Ishikawa (cell line): ENCODE data around the gene GDF3.

Experiments
- CEBPB ChIP-seq: IDR thresholded peaks from 2 replicates; pipeline ENCODE4 v1.6.1; 2012
- CREB1 ChIP-seq: IDR thresholded peaks from 2 replicates; pipeline ENCODE4 v1.6.1; 2012; ENCODE audit warnings: low read depth
- EGR1 ChIP-seq: IDR thresholded peaks from 2 replicates; pipeline ENCODE4 v1.6.1; 2012
- EP300 ChIP-seq: IDR thresholded peaks from 2 replicates; pipeline ENCODE4 v1.6.1; 2012; ENCODE audit warnings: borderline replicate concordance
- FOXM1 ChIP-seq: IDR thresholded peaks from 2 replicates; pipeline ENCODE4 v1.6.1; 2012; ENCODE audit warnings: low read depth, borderline replicate concordance
- NFIC ChIP-seq: IDR thresholded peaks from 2 replicates; pipeline ENCODE4 v1.6.1; 2012
- RAD21 ChIP-seq: IDR thresholded peaks from 2 replicates; pipeline ENCODE4 v1.6.1; 2012; ENCODE audit warnings: low read depth
- TAF1 ChIP-seq: IDR thresholded peaks from 2 replicates; pipeline ENCODE4 v1.6.1; 2012; ENCODE audit warnings: low read depth, mild to moderate bottlenecking
- TCF12 ChIP-seq: IDR thresholded peaks from 2 replicates; pipeline ENCODE4 v1.6.1; 2012; ENCODE audit warnings: low read depth
- TEAD4 ChIP-seq: IDR thresholded peaks from 2 replicates; pipeline ENCODE4 v1.6.1; 2012
- YY1 ChIP-seq: IDR thresholded peaks from 2 replicates; pipeline ENCODE4 v1.6.1; 2012; ENCODE audit warnings: low read depth
- ZBTB7A ChIP-seq: IDR thresholded peaks from 2 replicates; pipeline ENCODE4 v1.6.1; 2012; ENCODE audit warnings: low read depth
- TF ChIP-seq, protein P1 (sequence below): IDR thresholded peaks from 2 replicates; pipeline ENCODE4 v1.6.1; 2012
- TF ChIP-seq, protein P2 (sequence below): IDR thresholded peaks from 2 replicates; pipeline ENCODE4 v1.6.1; 2012; ENCODE audit warnings: low read depth, mild to moderate bottlenecking
- TF ChIP-seq, protein P3 (sequence below): IDR thresholded peaks from 2 replicates; pipeline ENCODE4 v1.6.1; 2012

GDF3 gene

DNA sequence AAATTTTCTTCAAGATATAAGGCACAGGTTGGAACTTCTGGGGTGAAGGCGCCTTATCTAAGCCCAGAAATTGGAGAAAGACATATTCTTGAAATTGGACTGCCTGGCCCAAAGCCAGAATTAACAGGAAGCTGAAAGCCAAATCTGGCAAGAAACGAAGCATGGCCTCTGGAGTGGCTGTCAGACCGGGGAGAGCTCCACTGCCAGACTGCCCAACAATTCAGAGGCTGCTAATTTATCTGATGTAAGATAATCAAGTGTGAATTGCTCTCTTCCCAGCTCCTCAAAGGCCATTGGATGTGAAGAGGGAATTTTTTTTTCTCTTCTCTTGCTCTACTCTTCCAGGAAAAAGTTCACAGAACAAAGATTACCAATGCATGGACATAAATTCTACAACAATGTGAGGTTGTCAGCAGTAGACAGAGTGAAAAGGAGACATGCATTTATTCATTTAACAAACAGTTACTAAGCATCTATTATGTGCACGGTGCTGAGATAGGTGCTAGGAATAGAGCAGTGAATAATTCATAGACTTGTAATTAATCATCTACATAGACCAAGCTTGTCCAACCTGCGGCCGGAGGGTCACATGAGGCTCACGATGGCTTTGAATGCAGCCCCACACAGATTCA, at the start of gene GDF3:
Gene GDF3, minus strand, starts transcription at position 210 of the 632 bp plus-strand sequence. Its CDS starts 47 bp downstream, at position 163.
- TF ChIP-seq, protein P1, sequence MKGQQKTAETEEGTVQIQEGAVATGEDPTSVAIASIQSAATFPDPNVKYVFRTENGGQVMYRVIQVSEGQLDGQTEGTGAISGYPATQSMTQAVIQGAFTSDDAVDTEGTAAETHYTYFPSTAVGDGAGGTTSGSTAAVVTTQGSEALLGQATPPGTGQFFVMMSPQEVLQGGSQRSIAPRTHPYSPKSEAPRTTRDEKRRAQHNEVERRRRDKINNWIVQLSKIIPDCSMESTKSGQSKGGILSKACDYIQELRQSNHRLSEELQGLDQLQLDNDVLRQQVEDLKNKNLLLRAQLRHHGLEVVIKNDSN = no peak
- TF ChIP-seq TEAD4 (no peak), RAD21 (no peak), ZBTB7A (no peak), YY1 (no peak)
- TF ChIP-seq, protein P2, sequence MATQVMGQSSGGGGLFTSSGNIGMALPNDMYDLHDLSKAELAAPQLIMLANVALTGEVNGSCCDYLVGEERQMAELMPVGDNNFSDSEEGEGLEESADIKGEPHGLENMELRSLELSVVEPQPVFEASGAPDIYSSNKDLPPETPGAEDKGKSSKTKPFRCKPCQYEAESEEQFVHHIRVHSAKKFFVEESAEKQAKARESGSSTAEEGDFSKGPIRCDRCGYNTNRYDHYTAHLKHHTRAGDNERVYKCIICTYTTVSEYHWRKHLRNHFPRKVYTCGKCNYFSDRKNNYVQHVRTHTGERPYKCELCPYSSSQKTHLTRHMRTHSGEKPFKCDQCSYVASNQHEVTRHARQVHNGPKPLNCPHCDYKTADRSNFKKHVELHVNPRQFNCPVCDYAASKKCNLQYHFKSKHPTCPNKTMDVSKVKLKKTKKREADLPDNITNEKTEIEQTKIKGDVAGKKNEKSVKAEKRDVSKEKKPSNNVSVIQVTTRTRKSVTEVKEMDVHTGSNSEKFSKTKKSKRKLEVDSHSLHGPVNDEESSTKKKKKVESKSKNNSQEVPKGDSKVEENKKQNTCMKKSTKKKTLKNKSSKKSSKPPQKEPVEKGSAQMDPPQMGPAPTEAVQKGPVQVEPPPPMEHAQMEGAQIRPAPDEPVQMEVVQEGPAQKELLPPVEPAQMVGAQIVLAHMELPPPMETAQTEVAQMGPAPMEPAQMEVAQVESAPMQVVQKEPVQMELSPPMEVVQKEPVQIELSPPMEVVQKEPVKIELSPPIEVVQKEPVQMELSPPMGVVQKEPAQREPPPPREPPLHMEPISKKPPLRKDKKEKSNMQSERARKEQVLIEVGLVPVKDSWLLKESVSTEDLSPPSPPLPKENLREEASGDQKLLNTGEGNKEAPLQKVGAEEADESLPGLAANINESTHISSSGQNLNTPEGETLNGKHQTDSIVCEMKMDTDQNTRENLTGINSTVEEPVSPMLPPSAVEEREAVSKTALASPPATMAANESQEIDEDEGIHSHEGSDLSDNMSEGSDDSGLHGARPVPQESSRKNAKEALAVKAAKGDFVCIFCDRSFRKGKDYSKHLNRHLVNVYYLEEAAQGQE = no peak

DNA sequence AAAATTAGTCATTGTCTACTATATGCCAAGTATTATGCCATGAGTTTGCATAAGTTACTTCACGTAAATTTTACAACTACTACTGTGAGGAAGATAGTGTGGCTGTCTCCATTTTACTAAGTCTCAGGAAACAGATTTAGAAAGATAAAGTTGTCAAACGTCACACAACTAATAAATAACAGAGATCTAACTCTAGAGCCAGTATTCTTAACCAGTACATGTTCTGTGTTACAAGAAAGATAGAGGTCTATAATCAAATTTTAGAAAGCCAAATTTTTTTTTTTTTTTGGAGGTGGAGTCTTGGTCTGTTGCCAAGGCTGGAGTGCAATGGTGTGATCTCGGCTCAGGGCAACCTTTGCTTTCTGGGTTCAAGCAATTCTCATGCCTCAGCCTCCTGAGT, 37.4 kb upstream of the GDF3 start:
- TF ChIP-seq FOXM1 (no peak), YY1 (no peak), CREB1 (no peak), CEBPB (no peak), RAD21 (no peak), TAF1 (no peak), EGR1 (no peak), TEAD4 (no peak), ZBTB7A (no peak), NFIC (no peak), TCF12 (no peak), EP300 (no peak)
- TF ChIP-seq, protein P3, sequence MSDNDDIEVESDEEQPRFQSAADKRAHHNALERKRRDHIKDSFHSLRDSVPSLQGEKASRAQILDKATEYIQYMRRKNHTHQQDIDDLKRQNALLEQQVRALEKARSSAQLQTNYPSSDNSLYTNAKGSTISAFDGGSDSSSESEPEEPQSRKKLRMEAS = no peak
- TF ChIP-seq, protein P1 = no peak
- TF ChIP-seq, protein P2 = no peak

DNA sequence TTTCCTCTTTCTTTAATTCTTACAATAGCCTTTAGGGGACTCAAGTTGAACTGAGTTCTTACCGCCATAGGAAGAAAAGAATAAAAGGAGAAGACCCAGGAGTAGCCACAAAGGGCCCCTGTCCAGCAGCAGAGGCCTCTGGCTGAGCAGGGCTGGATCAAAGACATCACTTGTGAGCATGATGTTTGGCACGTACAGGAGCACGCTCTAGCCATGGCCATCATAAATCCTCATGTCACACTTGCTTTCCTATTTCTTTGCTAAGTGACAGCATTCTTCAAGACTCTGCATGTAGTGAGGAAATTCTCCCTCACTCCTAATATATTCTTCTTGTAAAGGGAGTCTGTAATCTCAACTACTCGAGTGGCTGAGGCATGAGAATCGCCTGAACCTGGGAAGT, 35.9 kb upstream of the GDF3 start:
- TF ChIP-seq, protein P3 = no peak
- no peak for TF ChIP-seq NFIC
- TF ChIP-seq CREB1 = no peak
- TF ChIP-seq FOXM1 = no peak
- TF ChIP-seq TCF12 = no peak
- TF ChIP-seq EGR1 = no peak
- no peak for TF ChIP-seq RAD21

DNA sequence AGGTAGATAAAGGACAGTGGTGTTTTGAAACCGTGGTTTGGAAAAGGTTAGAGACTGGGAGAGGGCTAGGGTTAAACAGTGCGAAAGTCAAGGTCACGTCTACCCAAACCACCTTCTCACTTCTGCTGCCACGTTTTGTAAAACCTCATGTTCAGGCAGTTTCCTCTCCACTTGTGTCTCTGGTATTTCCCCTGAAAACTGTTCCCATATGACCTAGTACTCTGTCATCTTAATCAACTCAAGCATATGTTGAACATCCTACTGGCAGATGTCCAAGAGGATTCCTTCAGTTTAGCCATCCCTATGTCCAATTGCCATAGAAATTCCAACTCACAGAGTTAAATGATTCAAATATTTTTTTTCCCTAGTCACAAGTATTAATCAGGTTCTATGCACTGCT, 34.2 kb upstream of the GDF3 start:
- no peak for TF ChIP-seq YY1
- no peak for TF ChIP-seq CREB1
- no peak for TF ChIP-seq ZBTB7A
- TF ChIP-seq EGR1 = no peak
- TF ChIP-seq TAF1 = no peak
- no peak for TF ChIP-seq TEAD4
- TF ChIP-seq, protein P1 = no peak
- no peak for TF ChIP-seq NFIC
- TF ChIP-seq TCF12 = no peak
- TF ChIP-seq FOXM1 = no peak
- no peak for TF ChIP-seq RAD21
- TF ChIP-seq, protein P3 = no peak
- no peak for TF ChIP-seq EP300
- TF ChIP-seq, protein P2 = no peak
- TF ChIP-seq CEBPB = no peak
